Fibroblast of skin of right biceps (primary cell): ENCODE measurements around the gene RAB22A.
"Not testable (repeated sequence)": the region's sequence is repeated elsewhere in the genome, so short reads cannot be mapped to it uniquely, and the experiment has no call there.

Source experiments
- DNase-seq: peaks from one replicate; pipeline ENCODE4 v3.0.0-alpha.2; 2013

The RAB22A gene

DNA sequence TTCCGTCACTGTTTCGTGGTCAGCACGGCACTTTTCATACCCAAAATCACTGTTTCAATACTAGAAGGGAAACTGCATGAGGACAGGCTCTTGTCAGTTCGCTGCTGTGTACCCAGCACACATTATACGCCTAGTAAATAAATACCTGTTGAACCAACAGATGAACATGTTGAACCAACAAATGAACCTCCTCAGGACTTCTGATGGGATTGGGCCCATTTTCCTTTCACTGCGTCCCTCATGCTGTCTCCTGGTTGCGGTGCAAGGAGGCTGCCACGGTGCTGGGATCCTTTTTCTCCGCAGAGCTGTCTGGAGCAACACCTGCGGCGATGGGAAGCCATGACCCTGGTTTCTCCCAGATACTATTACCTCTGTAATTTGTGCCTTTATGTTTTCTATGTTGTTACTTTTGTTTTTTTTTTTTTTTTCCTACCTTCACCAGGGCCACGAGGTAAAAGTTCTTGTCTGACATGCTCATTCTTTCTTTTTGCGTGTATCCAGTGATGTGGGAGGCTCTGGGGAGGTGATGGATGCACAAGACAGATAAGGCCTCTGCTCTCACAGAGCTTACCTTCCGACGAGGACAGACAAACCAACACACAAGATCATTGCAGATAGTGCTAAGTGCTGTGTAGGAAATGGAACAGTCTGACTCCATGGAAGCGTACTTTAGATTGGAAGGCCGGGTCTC, 80.6 kb downstream of the RAB22A start:
- DNase-seq: no peak

DNA sequence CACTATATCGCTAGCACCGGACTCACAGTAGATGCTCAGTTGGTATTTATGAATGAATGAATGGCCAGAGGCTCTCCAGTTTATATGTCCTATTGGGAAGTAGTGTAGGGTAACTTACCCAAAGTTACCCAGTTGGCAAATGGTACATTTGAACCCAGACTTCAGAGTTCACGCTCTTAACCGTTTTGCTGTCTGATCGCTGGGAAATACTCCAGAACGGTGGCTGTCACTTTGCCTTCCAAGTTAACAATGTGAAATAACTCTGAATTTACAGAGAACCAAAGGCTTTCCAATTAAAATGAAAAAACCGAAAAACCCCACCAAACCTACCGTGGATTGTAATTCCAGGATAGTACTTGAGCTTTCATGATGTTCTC, 81.1 kb downstream of the RAB22A start:
- DNase-seq: no peak

DNA sequence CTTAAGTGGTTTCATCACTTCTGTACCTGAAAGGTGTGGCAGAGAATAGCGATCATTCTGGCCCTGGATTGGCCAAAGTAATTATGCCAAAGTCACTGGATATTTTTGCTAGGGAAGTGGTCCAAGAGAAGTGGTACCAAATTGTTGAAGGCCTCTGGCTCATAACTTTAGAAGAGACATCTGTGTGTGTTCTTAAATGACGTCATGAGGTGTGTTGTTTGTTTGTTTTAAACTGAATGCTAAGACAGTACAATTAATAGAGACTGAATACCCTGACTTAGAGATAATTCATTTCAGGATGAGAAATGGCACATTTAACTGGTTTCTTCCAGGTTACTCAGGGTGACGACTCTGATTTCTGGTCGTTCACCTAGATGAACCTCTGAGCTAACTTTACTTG, 82.8 kb downstream of the RAB22A start:
- DNase-seq: no peak

DNA sequence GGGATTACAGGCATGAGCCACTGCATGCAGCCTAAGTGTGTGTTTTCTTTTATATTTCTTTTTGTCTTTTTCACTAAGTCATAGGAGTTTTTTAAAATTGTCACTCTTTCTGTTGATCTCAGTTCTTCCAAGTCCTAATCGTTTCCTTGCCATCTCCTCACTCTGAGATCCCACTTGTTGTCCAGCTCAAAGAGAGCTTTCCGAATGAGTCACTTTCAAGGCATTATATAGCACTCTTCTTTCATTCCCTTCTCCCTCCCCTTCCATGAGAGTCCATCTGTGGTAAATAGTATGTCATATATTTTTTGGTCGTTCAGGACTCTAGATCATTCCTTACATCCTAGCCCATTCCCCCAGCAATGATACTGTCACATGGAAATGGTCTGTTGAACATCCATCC, 83.8 kb downstream of the RAB22A start:
- DNase-seq: peak; percentile 70

DNA sequence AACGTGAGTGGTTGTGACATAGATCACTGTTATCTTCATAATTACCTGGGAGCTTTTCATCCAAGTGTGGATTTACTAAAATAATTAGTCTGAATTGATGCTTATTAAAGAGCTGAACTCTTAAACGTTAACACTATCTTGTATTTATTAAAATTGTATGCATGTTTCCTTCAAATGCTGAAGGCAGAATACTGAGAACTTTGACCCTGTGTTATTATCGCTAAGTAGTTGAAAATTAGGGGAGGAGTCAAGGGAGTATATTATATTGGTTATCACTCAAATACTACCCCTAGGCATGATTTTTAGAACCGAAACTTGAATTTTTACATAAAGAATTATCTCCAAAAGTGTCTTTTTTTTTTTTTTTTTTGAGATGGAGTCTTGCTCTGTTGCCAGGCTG, 85.3 kb downstream of the RAB22A start:
- DNase-seq: no peak

DNA sequence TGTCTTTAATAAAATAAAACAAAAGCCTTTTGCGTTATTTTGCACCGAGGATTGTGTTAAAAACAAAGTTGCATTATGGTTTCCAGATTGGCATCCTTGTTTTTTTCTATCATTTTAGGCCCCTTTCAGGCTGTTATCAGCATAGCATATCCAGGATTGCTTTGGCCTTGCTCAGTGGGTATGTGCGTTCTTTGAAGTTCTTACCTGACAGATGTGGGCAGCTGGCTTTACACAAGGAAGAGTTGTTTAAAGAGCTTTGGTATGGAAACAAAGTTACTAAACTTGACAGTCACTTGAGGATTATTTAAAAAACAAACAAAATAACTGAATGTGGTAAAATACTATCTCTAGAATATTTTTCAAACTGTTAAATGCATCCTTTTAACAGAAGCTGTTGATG, 86.1 kb downstream of the RAB22A start:
- no peak for DNase-seq

DNA sequence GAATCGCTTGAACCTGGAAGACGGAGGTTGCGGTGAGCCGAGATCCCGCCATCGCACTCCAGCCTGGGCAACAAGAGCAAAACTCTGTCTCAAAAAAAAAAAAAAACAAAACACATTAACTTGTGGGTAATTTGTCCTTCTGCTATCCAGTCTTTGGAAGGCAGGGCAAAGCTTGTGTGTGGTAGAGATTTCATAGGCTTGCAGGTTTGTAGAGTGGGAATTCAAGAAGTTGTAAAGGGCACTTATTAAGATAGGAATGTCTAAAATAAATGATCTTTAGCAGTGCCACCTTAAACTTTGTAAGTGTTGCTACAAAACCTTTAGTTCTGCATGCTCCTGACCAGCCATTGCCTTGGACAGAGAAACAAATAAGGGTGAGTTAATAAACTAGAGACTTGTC, 87.9 kb downstream of the RAB22A start:
- no peak for DNase-seq

DNA sequence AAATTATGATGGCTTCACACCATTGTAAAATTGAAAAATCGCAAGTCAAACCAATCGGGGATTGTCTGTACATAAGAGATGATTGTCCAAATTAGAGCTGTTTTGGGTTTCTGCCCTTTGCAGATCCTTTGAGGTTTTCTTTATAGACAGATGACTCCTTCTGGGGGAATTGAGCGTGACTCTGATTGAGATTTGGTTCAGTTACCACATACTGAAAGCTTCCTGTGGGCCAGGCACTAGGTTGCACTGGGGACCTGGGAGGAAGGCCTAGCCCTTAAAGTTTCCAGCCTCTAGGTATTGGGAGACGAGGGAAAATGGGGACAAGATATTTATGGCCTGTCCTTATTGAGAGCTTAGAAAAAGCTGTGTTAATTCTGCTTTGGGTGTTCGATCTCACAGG, 88.7 kb downstream of the RAB22A start:
- no peak for DNase-seq

DNA sequence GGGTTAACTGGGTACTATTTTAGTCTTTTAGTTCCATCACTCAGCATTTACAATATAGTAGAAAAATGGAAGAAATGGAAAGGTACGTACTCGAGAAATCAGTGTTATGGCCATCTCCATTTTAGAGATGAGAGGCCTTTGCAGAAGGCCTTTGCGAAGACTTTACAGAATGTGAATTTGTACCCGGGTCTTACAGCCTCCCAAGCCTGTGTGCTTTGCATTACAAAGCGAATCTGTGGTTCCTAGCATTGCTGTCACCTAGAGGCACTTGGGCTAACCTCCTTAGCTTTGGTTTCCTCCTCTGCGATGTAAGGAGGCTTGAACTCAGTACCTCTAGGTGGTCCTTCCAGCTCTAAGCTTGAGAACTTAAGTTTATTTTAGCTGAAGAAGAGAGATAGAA, 90.4 kb downstream of the RAB22A start:
- no peak for DNase-seq

DNA sequence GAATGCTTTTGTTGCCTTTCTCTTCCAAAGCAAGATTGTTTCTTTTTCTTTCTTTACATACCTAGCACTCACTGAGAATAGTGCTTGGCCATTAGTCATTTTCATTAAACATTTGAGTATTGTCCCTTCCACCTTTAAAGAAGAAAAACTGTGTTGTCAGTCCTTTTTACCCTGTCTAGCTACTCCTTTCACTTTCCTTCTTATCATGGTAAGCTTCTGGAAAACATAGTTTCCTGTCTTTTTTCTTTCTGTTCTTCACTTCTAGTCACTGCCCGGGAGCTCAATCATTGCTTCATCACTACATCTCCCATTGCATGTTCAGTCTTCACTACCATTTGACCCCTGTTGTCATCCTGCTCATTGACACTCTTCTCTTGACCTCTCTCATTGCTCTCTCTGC, 91.6 kb downstream of the RAB22A start:
- DNase-seq: no peak

DNA sequence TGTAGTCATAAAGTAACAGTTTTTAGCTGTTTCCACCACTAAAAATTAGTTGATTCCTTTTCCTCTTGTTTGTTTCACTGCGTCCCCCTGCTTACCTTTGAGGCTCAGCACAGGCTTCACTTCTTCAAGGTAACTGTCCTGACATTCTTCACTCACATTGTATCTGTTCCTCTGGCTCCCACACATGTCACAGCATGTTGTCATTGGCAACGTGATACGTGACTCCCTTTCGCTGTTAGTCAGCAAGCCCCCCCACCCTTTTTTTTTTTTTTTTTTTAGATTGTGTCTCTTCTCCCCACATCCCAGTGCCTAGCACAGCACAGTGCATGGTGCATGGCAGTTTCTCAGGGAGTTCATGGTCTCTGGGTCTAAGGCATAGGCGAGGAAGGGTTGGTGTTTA, 92.8 kb downstream of the RAB22A start:
- no peak for DNase-seq

DNA sequence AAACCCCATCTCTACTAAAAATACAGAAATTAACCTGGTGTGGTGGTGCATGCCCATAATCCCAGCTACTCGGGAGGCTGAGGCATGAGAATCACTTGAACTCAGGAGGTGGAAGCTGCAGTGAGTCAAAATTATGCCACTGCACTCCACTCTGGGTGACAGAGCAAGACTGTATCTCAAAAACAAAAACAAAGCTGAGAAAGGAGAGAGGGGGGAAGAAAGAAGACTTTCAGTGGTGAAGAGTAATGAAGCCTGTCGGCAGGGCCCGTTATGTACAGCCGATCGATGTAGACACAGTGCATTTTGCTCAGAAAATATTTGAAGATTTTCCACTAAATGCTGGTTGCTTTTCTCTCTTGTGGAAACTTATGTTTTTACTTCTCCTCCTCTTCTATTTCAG, 93.3 kb downstream of the RAB22A start:
- DNase-seq: no peak

DNA sequence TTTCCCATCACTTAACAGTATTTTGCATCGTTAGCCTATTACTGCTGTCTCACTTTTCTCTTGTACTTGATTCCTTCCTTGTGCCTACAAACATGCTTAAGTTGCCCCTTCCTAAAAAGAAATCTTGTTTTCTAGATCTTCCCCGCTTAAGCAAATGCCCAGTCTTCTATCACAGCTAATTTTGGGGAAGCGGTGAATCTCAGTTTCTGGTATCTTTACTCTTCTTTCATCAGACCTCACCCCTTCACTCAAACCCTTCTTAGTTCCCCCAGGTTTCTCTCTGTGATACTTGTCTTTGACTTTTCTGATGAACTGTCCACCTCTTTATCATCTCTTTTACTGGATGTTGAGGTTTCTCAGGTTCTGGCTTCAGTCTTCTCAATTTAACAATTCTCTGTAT, 93.8 kb downstream of the RAB22A start:
- no peak for DNase-seq

DNA sequence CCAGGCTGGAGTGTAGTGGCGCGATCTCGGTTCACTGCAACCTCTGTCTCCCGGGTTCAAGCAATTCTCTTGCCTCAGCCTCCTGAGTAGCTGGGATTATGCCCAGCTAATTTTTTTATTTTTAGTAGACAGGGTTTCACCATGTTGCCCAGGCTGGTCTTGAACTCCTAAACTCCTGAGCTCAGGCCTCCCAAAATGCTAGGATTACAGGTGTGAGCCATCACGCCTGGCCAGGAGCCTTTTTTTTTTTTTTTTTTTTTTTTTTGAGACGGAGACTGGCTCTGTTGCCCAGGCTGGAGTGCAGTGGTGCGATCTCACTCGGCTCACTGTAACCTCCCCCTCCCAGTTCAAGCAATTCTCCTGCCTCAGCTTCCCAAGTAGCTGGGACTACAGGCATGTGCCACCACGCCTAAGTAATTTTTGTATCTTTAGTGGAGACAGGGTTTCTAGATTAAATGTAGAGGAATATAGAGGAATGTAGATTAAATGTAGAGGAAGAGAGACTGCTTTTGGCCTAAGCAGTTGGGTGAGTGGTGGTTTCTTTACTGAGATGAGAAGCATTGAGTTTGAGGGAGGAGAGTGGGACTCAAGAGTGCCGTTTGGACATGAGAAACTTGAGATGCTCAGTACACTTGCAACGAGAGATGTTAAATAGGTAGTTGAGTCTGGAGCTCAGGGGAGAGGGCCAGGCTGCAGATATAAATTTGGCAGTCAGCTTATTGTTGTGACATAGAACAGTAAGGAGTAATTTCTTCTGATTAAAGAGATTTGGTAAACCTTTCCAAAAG, 96.2 kb downstream of the RAB22A start:
- no peak for DNase-seq

DNA sequence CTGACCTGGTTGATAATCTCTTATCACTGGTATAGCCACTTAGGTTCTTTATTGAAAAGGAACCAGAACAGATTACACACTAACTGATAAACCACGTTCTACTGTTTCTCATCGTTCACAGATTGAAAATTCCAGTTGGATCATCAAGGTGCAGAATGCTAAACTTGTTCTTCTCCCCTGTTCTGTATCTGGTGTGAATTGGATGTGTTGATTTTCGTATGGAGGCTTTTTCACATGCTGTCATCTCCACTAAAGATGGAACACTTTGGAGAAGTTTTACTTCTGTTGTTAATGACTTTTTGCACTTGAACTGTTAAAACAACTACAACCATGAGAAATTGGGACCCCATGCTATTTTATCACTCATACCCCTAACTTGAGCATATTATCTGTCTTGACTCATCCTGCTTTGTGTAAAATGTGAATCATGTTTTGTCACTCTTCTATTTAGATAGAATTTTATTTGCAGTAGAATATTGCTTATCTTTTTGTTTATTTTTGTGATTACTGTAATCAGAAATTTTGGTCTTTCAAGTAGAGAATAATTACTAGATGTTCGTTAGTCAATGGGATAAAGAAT, 97.0 kb downstream of the RAB22A start:
- DNase-seq: peak; percentile 19

DNA sequence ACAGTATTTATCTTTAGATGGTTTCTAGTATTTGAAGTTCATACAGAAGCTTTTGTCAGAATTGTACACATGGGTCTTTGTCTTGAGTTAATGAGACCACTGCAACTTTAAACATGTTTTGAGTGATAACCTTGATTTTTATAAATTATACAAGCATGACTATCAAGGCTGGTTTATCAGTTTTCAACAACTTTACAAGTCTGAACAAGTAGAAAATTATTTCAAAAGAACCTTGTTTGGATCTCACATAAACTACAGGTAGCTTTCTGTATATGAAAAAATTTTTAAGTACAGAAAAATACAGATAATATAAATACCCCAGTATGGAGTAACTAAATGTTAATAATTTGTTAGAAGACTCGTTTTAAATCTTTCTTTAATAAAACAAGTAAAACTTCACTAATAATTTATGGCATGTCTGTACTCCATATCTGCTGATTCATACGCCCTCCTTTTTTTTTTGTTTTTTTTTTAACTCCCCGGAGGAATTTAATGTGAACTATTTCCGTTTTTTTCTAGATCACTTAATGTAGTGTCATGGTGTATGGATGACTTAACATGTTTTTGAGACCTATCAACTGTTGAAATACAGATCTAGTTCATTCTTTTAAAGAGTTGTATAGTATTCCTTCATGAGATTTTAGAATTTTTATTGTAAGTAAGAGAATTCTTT, 97.8 kb downstream of the RAB22A start:
- peak; percentile 24 for DNase-seq

DNA sequence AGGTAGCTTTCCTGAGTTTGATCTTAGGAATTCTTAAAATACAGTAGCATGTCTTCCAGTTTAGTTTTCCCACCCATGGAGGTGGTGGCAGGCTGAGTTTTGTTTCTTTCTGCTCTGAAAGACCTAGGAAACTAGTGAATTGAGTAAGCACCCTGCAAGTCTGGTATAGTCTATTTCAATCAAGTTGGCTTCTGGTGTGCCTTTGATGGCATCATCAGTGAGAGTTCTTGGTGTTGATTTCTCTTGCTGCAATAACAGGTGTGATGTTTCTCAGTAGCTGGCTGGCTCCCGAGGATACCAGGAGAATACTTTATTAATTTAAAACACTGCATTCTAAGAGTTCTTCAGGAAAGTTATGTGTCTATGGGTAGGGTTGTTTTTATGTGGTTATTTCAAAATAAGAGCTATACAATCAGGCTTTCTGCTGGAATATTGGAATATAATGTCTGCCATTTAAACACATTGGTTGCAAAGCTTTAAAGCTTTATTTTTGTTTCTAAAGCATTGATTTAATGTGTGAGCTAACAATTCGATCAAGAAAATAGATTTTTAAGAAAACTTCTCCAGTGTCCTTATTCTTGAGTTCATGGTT, 98.5 kb downstream of the RAB22A start:
- DNase-seq: no peak

DNA sequence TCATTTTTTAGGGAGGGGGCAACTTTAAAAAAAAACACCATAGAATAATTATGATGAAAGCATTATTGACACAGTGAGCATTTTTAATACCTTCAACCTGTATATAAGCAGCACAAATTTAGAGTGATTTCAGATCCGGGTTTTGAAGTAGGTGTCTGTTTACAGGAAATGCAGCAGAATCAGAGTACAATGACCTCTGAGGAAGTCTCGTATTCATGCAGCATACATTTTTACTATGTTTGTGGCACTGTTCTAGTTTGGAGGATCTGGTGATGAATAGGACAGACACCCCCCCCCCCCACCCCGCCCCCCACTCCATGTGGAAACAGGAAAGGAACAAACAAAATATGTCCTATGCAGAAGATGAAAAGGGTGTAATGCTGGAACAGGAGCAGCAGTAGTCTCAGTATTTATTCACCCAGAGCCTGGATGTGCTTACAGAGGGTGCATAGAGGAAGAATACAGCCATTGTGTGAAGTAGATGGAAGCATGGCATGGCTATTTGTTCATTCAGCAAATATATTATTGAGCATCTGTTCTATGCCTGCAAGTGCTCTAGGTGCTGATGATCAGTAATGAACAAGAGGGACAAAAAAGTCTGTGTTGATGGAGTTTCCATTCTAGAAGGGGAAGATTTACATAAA, 99.2 kb downstream of the RAB22A start:
- no peak for DNase-seq

DNA sequence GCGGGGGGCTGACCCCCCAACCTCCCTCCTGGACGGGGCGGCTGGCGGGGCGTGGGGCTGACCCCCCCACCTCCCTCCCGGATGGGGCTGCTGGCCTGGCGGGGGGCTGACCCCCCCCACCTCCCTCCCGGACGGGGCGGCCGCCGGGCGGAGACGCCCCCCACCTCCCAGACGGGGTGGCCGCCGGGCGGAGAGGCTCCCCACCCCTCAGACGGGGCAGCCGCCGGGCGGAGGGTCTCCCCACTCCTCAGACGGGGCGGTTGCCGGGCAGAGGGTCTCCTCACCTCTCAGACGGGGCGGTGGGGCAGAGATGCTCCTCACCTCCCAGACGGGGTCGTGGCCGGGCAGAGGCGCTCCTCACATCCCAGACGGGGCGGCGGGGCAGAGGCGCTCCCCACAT, 104.7 kb downstream of the RAB22A start:
- not testable (repeated sequence) for DNase-seq

DNA sequence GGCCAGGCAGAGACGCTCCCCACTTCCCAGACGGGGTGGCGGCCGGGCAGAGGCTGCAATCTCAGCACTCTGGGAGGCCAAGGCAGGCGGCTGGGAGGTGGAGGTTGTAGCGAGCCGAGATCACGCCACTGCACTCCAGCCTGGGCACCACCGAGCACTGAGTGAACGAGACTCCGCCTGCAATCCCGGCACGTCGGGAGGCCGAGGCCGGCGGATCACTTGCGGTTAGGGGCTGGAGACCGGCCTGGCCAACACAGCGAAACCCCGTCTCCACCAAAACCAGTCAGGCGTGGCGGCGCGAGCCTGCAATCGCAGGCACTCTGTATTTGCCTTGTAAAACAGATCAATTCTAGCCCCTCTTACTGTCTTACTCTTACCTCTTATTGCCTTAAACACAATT, 105.3 kb downstream of the RAB22A start:
- DNase-seq: not testable (repeated sequence)

DNA sequence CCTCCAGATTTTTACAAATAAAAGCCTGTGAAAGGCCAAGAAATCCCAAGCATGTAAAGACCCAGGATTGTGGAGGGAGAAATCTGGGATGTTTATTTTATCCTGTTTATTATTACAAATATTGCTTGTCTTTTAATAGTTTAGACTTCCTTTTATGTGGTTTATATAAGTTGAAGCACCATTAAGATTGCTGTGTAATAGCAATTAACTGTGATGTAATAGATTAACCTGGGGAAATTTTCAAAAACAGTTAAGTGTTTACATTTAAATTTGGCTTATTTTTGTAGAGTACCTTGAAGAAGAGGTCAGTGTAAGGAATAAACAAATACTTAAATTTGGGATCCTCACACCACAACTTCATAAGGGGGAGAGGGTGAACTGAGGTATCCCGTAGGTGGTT, 106.5 kb downstream of the RAB22A start:
- DNase-seq: no peak

DNA sequence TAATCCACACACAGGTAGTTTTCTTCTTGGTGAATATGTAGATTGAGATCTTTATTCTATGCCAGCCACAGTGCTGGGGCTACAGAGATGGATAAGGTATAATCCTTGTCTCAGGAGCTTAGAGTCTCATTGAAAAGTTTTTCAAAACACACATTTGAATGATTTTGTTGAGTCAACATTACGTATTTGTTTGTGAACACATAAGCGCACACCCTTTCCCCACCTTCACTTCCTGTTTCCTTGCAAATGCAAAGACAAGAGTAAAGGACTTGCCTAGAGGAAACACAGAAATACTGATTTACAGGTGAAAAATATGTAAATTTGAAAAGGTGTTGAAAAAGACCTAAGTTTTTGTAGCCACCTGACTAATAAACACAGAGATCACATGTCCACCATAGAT, 107.3 kb downstream of the RAB22A start:
- no peak for DNase-seq
